HG02943 (cell line): ENCODE measurements around the gene SNX8.
"Not testable (repeated sequence)": the region's sequence is repeated elsewhere in the genome, so short reads cannot be mapped to it uniquely, and the experiment has no call there.

ENCODE experiments used
- ATAC-seq: cut with Tn5 transposase; IDR thresholded peaks from one replicate; pipeline ENCODE4 v1.9.1; 2021; ENCODE audit warnings: mild to moderate bottlenecking, low read depth, moderate library complexity; ENCODE audit not compliant: unreplicated experiment

Gene SNX8, protein sequence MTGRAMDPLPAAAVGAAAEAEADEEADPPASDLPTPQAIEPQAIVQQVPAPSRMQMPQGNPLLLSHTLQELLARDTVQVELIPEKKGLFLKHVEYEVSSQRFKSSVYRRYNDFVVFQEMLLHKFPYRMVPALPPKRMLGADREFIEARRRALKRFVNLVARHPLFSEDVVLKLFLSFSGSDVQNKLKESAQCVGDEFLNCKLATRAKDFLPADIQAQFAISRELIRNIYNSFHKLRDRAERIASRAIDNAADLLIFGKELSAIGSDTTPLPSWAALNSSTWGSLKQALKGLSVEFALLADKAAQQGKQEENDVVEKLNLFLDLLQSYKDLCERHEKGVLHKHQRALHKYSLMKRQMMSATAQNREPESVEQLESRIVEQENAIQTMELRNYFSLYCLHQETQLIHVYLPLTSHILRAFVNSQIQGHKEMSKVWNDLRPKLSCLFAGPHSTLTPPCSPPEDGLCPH

GRCh38 chr7:2314209-2314955, at the start of gene SNX8:
SNX8 (minus strand) TSS chr7:2314441; CDS start chr7:2314421, 20 bp downstream.
- peak; percentile 73 for ATAC-seq

GRCh38 chr7:2362385-2363088, 48.3 kb upstream of the SNX8 start:
- ATAC-seq = no peak

DNA sequence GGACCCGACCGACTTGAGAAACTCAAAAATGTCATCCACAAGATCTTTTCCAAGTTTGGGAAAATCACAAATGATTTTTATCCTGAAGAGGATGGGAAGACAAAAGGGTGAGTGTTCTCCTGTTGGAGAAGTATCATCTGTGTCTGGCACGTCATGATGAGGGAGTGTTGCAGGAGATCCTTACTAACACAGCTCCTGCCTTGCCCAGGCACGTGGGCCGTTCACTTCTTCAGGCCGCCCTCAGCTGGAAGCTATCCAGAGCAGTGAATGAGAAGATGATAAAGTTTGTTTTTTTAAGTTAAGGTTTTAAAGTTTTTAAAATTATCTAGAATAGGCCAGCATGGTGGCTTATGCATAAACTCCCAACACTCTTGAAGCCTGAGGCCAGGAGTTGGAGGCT, 46.6 kb upstream of the SNX8 start:
- no peak for ATAC-seq

- no peak for ATAC-seq
Measured at GRCh38 chr7:2359610-2360009, 45.4 kb upstream of the SNX8 start.

- ATAC-seq = no peak
Measured at GRCh38 chr7:2358968-2359527, 44.8 kb upstream of the SNX8 start.

- no peak for ATAC-seq
Measured at GRCh38 chr7:2357571-2357970, 43.3 kb upstream of the SNX8 start.

DNA sequence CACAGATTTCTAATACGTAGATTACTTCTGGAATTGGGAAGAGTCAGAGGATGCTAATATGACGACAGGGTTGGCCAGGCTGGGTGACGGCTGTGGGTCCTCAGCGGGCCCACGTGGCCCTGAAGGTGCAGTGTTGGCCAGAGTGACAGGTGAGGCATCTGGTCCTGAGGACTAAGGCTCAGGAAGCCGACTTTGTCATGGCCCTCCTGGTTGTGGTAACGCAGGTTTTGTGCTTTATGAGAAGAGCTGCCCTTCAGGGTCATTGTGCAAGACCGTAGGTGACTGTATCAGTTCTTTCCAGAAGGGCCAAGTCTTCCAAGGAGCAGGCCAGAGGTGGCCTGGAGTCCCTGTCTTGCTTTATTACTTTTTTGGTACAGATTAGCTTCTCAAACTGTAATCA, 42.9 kb upstream of the SNX8 start:
- no peak for ATAC-seq

GRCh38 chr7:2355705-2356008, 41.4 kb upstream of the SNX8 start:
- ATAC-seq = no peak

DNA sequence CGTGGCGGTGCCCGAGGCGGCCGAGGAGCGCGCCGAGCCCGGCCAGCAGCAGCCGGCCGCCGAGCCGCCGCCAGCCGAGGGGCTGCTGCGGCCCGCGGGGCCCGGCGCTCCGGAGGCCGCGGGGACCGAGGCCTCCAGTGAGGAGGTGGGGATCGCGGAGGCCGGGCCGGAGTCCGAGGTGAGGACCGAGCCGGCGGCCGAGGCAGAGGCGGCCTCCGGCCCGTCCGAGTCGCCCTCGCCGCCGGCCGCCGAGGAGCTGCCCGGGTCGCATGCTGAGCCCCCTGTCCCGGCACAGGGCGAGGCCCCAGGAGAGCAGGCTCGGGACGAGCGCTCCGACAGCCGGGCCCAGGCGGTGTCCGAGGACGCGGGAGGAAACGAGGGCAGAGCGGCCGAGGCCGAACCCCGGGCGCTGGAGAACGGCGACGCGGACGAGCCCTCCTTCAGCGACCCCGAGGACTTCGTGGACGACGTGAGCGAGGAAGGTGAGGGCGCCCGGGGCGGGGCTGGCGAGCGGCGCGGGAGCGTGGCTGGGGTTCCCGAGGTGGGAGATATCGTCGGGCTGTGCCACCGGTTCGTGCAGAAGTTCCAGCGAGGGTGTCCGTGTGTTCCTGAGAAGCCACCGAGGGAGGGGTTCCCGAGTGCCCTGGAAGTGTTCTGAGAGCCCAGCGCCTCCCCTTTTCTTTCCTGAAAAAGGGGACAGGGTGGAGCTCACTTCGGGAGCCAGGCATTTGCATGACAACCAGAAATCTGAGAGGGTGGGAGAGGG, 40.9 kb upstream of the SNX8 start:
- ATAC-seq = peak; percentile 20

GRCh38 chr7:2354186-2354938, 40.1 kb upstream of the SNX8 start, which contains the start of gene EIF3B:
EIF3B (plus strand) TSS chr7:2354827; CDS start chr7:2354922, 95 bp downstream.
- ATAC-seq = peak; percentile 72

DNA sequence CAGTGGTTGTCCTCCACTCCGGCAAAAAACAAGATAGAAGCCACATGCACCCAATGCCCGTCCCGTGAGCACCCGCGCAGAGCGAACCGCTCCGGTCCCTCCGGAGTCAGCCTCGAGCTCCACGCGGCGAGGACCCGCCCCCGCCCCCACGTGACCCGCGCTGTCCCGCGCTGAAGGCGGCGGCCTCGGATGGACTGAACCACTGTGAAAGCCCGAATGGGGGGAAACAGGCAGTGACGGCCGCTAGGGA, 39.6 kb upstream of the SNX8 start:
- ATAC-seq = peak; percentile 56

- ATAC-seq = no peak
Measured at GRCh38 chr7:2353113-2353935, 39.1 kb upstream of the SNX8 start.

- ATAC-seq = no peak
Measured at GRCh38 chr7:2350861-2351260, 36.6 kb upstream of the SNX8 start.

- ATAC-seq = no peak
Measured at GRCh38 chr7:2350055-2350454, 35.8 kb upstream of the SNX8 start.

DNA sequence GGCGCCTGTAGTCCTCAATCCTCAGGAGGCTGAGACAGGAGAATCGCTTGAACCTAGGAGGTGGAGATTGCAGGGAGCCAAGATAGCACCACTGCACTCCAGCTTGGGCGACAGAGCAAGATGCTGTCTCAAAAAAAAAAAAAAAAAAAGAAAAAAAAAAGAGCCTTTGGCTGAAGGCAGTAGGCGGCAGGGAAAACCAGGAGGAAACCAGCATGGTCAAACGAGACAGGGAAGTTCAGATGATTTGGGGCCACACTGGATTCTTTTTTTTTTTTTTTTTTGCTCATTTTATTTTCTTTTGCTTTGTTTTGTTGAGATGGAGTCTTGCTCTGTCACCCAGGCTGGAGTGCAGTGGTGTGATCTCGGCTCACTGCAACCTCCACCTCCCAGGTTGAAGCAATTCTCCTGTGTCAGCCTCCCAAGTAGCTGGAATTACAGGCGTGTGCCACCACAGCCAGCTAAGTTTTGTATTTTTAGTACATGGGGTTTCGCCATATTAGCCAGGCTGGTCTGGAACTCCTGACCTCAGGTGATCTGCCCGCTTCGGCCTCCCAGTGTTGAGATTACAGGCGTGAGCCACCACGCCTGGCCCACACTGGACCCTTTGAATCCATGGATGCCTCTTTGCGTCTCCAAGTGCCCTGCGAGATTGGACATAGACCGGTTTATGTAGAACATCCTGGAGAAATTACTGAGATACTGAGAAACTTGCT, 33.3 kb upstream of the SNX8 start:
- ATAC-seq = not testable (repeated sequence)

- no peak for ATAC-seq
Measured at GRCh38 chr7:2336626-2337299, 22.5 kb upstream of the SNX8 start.

DNA sequence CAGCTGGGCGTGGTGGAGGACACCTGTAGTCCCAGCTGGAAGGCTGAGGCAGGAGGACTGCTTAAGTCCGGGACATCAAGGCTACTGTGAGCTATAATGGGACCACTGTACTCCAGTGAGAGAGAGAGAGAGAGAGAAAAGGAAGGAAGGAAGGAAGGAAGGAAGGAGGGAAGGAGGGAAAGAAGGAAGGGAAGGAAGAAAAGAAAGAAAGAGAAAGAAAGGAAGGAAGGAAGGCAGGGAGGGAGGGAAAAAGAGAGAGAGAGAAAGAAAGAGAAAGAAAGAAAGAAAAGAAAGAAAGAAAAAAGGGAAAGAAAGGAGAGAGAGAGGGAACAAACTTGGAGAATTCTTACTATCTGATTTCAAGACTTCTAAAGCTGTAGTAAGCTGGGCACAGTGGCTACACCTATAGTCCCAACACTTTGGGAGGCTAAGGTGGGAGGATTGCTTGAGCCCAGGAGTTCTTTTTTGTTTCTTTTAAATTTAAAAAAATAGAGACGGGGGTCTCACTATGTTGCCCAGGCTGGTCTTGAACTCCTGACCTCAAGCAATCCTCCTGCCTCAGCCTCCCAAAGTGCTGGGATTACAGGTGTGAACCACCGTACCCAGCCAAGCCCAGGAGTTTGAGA, 18.5 kb upstream of the SNX8 start:
- ATAC-seq = not testable (repeated sequence)
